HUES6 (cell line): ENCODE results near the gene FABP2.
"Not testable (repeated sequence)": the region's sequence is repeated elsewhere in the genome, so short reads cannot be mapped to it uniquely, and the experiment has no call there.

Source experiments
- H3K27ac ChIP-seq: 2 replicates; pipeline ENCODE4 v1.7.0; 2013; ENCODE audit warnings: low read depth, mild to moderate bottlenecking, low read length, inconsistent platforms
- H3K27me3 ChIP-seq: 2 replicates; pipeline ENCODE4 v1.6.1; 2013; ENCODE audit warnings: low read length; ENCODE audit not compliant: control insufficient read depth, insufficient read depth
- H3K36me3 ChIP-seq: 2 replicates; pipeline ENCODE4 v1.6.1; 2013; ENCODE audit warnings: low read length; ENCODE audit not compliant: control insufficient read depth, insufficient read depth
- H3K4me1 ChIP-seq: 2 replicates; pipeline ENCODE4 v1.6.1; 2013; ENCODE audit warnings: low read length; ENCODE audit not compliant: control insufficient read depth, insufficient read depth
- H3K4me3 ChIP-seq: 2 replicates; pipeline ENCODE4 v1.5.1; 2013; ENCODE audit warnings: low read depth, low read length
- H3K9ac ChIP-seq: one replicate; pipeline ENCODE4 v1.6.1; 2013; ENCODE audit warnings: mild to moderate bottlenecking, low read length
- H3K9me3 ChIP-seq: 2 replicates; pipeline ENCODE4 v1.6.1; 2013; ENCODE audit warnings: low read depth, low read length; ENCODE audit not compliant: control insufficient read depth, insufficient read depth

The FABP2 gene

DNA sequence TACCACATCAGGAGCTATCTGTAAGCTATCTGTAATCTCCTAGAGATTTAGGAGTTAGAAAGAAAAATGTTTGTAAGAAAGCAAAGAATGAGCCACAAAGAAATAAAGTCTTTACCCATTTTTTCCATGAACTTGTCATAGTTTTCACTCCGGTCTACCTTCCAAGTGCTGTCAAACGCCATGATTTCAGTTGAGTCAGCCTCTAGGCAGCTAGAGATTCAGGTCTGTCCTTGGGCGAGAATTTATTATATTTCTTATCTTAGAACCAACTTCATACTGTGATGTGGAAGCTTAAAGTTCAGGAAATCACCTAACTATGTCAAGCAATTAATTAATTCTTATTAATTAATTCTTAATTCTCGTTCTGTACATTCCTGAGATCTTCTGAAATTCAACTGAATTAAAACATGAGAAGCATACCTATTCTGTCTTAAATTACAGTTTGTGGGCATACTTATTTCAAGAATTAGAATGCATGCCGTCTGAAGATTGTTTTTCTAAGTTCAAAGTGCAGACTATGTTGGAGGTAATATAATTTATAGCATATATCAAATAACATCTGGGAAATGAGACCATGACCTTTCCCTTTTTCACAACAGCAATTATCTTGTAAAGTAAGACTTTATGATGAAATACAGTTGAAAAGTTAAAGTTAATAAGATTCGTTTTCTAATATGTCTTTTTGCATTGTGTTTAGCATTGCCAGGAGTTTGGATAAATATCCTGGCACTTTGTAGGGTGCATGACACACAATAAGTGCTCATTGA, at the start of gene FABP2:
FABP2 (minus strand) TSS at position 218 of the 767 bp plus-strand sequence; CDS start at position 182, 36 bp downstream.
- Histone ChIP-seq H3K9me3 (no peaks in the 10 kb centered on the region), H3K36me3 (no peaks in the 10 kb centered on the region), H3K27ac (no peak within 1 kb of the TSS), H3K9ac (no peak within 1 kb of the TSS), H3K4me1 (no peaks in the 10 kb centered on the region), H3K4me3 (no peak within 1 kb of the TSS), H3K27me3 (no peaks in the 10 kb centered on the region)

DNA sequence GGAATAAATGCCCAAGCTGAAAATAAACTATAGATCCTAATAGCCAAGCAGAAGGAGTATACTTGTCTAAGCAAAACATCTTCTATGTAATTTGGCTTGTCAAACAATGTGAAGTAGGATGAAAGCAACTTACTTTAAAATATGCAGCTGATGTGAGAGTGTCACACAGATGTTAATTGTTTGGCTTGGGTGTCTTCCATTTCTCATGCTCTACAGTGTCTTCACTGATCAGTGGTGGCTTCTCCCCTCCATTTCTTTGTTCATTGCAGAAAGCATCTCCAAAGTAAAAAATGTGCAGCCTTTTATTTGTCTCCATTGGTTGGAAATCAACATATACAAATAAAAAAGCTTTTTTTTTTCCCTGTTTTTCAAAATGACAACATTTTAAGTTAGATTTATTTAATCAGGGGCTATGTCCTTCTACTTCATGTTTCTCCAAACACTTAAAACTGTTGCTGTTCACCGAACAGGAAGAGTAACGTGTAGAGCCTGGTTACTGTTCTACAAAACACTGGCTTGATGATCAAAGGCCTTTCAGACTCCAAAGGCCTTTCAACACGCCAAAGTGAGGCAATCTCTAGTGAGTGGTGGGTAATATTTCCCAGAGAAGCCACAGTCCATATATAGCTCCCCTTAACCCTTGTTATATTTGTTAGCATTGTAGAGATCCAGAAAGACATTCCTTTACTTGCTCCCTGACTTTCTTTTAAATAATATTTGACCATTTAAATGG, 49.2 kb upstream of the FABP2 start:
- H3K9ac ChIP-seq, H3K27me3 ChIP-seq, H3K4me1 ChIP-seq, H3K36me3 ChIP-seq, H3K27ac ChIP-seq, H3K9me3 ChIP-seq, H3K4me3 ChIP-seq: not testable (repeated sequence)

DNA sequence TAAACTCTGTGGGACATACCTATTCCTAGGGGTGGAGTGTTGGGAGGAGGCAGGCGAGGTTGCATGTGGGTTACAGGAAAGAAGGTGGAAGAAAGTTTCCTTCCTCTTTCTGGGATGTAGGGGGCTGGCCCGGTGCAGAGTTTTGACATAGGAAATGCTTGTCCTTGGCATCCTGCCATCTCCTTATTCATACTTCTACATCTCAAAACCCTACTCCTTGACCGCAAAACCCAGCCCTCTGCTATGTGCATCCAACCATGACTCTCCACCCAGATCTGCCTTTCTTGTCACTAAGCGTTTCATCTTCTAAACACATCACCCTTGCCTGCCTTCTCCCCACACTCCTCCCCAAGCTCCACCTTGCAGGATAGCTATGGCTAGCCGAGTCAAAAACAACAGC, 48.5 kb upstream of the FABP2 start:
- H3K4me3 ChIP-seq, H3K27me3 ChIP-seq, H3K4me1 ChIP-seq, H3K36me3 ChIP-seq, H3K9me3 ChIP-seq, H3K9ac ChIP-seq, H3K27ac ChIP-seq: not testable (repeated sequence)

DNA sequence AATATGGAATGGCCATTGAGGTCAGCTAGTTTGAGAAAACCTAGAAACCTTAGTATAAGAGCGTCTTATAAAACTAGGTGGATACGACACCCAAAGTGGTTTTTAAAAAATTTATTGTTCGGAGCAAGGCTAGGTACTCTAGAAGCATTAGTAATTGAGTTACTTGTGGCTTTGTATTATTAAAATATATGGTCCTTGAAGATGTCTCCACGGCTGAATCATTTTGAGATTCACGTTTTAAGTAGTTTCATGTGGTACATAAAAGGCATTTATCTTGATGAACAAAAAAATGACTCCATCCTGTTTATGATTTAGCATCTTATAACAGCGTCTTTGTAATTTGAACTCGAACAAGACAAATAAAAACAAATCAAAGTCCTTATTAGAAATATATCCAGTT, 44.9 kb upstream of the FABP2 start:
- H3K4me1 ChIP-seq, H3K9ac ChIP-seq, H3K36me3 ChIP-seq, H3K27me3 ChIP-seq, H3K27ac ChIP-seq, H3K9me3 ChIP-seq, H3K4me3 ChIP-seq: not testable (repeated sequence)

DNA sequence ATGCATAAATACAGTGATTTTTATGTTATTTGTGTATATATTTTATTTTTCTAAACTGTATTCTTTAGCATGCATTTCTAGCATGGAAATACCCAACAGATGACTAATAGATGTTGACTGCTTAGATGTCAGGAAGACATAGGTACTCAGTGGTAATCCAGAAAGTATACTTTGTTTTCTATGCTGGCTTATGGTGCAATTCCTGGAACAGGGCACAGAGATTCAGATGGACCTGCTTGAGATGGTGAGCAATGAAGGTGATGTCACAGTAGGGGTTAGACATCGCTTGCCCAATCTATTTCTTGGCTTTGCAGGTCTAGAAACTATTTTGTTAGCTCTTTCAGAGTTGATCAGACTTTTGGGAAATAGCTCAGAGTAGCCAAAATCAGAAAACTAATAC, 42.3 kb upstream of the FABP2 start:
- not testable (repeated sequence) for H3K27ac ChIP-seq, H3K9me3 ChIP-seq, H3K4me1 ChIP-seq, H3K36me3 ChIP-seq, H3K27me3 ChIP-seq, H3K4me3 ChIP-seq, H3K9ac ChIP-seq

DNA sequence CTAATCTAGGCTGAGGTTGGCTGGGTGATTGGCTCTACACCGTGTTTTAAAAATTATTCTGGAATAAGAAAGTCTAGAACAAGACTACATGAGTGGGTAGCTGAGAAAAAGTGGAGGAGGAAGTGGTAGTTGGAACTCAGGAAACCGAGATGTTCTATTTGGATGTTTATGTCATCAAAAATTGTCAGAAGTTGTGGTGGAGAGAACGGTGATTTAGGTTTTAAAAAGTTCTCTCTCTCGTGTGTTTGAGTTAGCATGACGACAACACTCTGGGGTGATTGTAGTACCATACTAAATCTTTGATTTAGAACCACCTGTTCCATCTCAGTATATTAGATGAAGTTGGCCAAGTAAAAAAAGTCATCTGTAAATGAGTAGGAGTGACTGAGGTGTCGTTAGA, 41.4 kb upstream of the FABP2 start:
- not testable (repeated sequence) for H3K4me1 ChIP-seq, H3K4me3 ChIP-seq, H3K27ac ChIP-seq, H3K36me3 ChIP-seq, H3K9me3 ChIP-seq, H3K27me3 ChIP-seq, H3K9ac ChIP-seq

DNA sequence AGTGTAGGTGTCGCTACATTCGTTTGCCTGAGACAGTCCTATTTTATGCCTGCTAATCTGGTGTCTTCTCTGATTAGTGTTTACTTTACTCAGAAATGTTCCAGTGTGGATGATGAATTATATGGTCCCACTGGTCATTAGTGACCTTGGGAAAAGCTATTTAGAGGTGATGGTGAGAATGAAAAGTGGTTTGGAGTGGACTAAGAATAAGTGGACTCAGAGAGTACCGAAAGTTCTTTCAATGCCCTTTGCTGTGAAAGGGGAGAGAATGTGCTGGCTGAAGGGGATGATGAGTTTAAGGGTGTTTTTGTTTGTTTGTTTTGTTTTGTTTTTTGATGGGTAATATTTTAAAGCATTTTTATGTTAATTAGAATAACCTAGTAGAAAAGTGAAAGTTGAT, 40.5 kb upstream of the FABP2 start:
- H3K9me3 ChIP-seq, H3K4me1 ChIP-seq, H3K4me3 ChIP-seq, H3K27ac ChIP-seq, H3K36me3 ChIP-seq, H3K9ac ChIP-seq, H3K27me3 ChIP-seq: not testable (repeated sequence)

DNA sequence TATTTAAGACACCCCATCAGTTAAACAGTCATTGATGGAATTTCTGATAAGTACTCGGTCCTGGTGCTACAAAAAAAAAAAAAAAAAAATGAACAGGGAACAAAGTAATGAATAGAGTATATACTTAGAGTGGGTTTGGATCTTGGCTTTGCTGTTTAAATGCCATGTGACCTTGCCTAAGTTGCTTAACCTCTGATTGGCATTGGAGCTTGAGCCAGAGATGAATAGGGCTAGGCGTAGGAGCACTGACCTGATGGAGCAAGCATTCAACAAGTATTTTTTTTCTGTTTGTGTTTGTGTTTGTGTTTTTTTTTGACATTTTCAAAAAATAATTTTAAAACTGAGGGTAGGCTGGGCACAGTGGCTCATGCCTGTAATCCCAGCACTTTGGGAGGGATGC, 37.9 kb upstream of the FABP2 start:
- H3K27ac ChIP-seq, H3K9me3 ChIP-seq, H3K9ac ChIP-seq, H3K4me3 ChIP-seq, H3K36me3 ChIP-seq, H3K4me1 ChIP-seq, H3K27me3 ChIP-seq: not testable (repeated sequence)

DNA sequence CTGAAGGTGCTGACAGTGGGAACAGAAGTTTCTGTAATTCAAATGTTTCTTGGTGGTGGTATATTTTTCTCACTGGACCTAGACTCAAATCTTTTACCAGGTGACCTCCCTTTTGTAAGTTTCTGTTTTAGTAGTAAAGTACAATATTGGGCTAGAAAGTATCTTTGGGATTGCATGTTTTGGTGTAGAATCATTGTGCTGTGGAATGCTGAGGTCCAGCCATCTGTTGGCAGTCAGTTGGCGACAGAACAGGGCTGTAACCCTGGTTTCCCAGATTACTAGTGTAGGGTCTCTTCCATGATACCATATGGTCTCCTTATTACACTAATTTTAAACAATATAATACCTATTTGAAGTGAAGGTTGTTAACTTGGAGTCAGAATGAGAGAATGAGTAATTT, 34.9 kb upstream of the FABP2 start:
- H3K36me3 ChIP-seq, H3K27ac ChIP-seq, H3K4me1 ChIP-seq, H3K9me3 ChIP-seq, H3K9ac ChIP-seq, H3K4me3 ChIP-seq, H3K27me3 ChIP-seq: not testable (repeated sequence)

DNA sequence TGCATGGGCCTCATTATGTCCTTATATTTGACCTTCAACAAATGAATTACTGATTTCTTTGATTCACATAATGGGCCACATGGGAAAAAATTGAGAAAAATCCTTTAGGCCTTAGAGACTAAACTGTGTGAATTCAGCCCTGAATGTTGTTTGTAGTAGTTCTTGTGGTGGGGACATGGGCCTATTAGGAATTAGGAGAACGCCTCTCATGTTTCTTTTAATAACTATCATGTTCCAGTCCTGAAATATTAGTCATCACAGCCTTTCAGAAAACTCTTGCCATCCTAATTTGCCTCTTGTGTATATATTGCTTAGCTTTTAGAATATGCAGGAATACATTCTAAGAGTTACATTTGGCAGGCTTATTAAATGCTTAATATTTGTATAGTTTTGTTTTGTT, 34.1 kb upstream of the FABP2 start:
- H3K4me1 ChIP-seq, H3K9me3 ChIP-seq, H3K4me3 ChIP-seq: not testable (repeated sequence)

DNA sequence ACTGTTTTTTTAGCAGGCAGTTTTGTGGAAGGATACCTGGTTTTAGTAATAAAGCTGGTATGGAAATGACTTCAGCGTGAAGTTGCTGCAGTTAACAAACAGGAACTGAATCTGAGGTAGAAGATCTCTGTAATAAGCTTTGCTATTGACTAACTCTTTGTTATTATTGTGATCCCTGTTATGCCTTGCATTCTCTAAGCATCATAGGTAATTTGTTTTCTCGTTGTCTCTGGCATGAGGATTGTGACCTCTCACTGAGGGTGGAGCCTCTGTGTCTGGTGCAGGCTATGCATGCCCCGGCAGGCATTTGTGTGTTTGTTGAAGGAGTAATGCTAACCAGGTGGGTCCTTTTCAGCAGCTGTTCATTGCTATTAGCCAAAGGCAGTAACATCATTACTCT, 31.4 kb upstream of the FABP2 start:
- not testable (repeated sequence) for H3K4me3 ChIP-seq, H3K36me3 ChIP-seq, H3K9ac ChIP-seq, H3K9me3 ChIP-seq, H3K27me3 ChIP-seq, H3K4me1 ChIP-seq, H3K27ac ChIP-seq

More for the DNA sequence above, 34.1 kb upstream of the FABP2 start:
- not testable (repeated sequence) for H3K9ac ChIP-seq, H3K27me3 ChIP-seq, H3K36me3 ChIP-seq, H3K27ac ChIP-seq
